Fibroblast of skin of abdomen (primary cell): ENCODE measurements around the gene HOOK2.
"Not testable (repeated sequence)": the region's sequence is repeated elsewhere in the genome, so short reads cannot be mapped to it uniquely, and the experiment has no call there.

Experiments
- DNase-seq: peaks from one replicate; pipeline ENCODE4 v3.0.0-alpha.2; 2013

Gene HOOK2

DNA sequence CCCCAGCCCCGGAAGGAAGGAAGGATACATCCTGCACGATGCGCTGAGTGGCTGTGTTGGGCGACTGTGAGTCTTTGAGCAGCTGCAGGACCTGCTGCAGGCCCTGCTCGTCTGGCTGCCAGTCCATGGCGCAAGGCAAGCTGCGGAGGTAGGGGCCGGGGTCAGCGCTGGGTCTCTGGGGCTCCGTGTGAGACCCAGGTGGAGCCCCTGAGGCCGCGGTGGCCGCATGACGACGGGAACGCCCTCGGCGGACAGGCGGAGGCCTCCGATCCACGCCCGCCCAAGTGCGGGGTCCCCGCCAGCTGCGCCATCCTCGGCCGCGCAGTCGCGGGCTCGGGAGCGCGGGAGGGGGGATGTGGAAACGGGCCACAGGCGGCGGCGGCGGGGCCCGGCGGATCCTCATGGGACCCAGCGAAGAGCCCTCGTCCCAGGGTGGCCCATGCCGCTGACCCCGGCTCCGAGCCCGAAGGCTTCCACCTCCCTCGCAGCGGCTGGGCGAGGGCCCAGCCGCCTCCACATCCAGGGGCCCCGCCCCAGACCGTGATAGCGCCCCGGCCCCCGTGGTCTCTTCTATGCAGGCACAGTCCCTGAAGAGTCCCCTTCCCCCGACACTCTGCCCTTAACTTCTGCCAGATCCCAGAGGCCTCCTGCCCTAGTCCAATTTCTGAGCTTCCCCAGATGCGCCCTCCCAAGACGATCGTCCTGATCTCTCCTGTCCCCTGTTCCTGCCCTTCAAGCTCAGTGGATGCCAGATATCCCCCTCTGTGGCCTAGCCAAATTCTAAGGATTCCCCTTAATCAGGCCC is 54.3 kb downstream of the HOOK2 start:
- DNase-seq: peak; percentile 21

GRCh38 chr19:12720296-12720695 is 55.1 kb downstream of the HOOK2 start:
- DNase-seq: no peak

DNA sequence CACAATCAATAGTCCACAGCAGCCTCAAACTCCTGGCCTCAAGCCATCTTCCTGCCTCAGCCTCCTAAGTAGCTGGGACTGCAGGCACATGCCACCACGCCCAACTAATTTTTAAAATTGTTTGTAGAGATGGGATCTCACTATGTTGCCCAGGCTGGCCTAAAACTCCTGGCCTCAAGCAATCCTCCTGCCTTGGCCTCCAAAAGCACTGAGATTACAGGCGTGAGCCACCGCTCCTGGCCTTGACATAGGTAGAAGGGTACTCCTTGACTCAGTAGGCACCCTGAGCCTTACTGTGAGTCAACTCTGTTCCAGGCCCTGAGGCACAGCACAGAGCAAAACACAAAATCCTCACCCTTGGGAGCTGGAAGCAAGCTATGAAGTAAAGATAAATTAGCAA is 59.4 kb downstream of the HOOK2 start:
- DNase-seq: no peak

- no peak for DNase-seq
Observed at GRCh38 chr19:12715102-12715501, 60.2 kb downstream of the HOOK2 start.

DNA sequence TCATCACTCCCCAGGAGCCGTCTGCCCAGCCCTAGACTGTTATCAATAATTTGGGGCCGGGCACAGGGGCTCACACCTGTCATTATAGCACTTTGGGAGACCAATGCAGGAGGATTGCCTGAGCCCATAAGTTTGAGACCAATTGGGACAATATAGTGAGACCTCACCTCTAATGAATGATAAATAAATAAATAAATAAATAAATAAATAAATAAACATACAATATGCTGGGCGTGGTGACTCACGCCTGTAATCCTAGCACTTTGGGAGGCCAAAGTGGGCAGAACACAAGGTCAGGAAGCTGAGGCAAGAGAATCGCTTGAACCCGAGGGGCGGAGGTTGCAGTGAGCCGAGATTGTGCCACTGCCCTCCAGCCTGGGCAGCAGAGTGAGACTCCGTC is 62.0 kb downstream of the HOOK2 start:
- not testable (repeated sequence) for DNase-seq
